ENCODE results near the gene LMLN. TPM values are rescaled to one million over a fixed set of nuclear protein-coding genes. Genes with fewer than 3 reads are reported as not detected.
A peak's percentile ranks its signal among the peaks of the same experiment; 100 is the strongest.

The LMLN gene
- polyA plus RNA-seq, 2 of the 4 experiments (the other 2 are of a cell fraction) = 2.4 to 5.6 TPM

DNA sequence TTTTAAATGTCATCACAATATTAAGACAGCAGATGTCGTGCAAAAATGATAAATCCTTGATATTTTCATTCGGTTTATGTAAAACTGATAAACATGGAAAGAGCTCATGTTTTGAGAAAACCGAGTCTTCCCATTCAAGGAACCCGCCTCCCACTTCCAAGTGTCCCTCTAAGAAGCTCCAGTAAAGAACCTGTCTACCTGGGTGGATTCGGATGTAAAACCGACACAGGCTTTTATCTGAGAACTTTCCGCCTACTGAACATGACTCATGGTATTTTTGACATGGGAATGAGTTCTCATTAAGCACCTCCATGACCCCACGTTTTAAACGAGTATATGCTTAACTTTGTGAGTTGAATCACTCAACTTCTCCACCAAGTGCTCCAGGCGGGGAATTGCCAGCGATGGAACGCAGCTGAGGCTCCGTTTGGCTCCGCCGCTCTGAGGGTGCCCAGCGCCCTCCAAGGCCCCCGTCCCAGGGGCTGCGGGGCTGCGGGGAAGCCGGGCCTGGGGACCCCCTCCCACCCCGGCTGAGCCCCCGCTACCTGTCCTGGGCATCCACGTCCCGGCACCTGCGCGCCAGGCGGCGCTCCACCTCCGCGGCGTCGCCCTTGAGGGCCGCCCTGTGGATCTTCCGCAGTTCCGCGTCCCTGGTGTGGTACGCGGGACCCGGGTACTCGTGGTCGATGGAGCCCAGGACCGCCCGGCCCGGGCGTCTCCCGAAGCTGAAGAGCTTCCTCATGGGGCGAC is 119.9 kb downstream of the LMLN start:
- no peak for FAIRE-seq
- Histone ChIP-seq H3K4me2 (peak overlapping the region; percentile 99), H3K27ac (peak overlapping the region; percentile 27 to 62; a peak in 2 of 6 replicates), H3K4me1 (peaks cover 7% of the 10 kb centered on the region; the same call in 2 of the 3 replicates), H3K9me3 (peaks cover 5% of the 10 kb centered on the region; the same call in 1 of the 3 replicates), H3K4me3 (peak overlapping the region; percentile 49)
- WGBS (ENCODE audit: missing lambda C conversion rate) = 27% methylated on average over 12 of the region's 47 CpGs
- peak; percentile 78 to 89 for ATAC-seq
- POLR2A ChIA-PET = no interaction called here
- CTCF ChIA-PET = interaction anchor here (0.6 to 2.4 kb wide), 19 partner anchors 9 to 174 kb away, joined by 3 to 23 read pairs (median 4); no protein-coding TSS in a partner anchor
- peak in 1 of 2 experiments; percentile 18 for DNase-seq (ENCODE audit: low read depth in 1 of 2, low spot score in 1 of 2)
- no peak for TF ChIP-seq POLR2AphosphoS2 (conservative IDR thresholded peaks at IDR 0.05; ENCODE audit: low read length)
- TF ChIP-seq CHD4 (IDR thresholded peaks at IDR 0.05; ENCODE audit: borderline replicate concordance) = no peak
- TF ChIP-seq, protein P1, sequence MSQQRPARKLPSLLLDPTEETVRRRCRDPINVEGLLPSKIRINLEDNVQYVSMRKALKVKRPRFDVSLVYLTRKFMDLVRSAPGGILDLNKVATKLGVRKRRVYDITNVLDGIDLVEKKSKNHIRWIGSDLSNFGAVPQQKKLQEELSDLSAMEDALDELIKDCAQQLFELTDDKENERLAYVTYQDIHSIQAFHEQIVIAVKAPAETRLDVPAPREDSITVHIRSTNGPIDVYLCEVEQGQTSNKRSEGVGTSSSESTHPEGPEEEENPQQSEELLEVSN (IDR thresholded peaks at IDR 0.05; ENCODE audit: borderline replicate concordance, low read depth) = no peak

DNA sequence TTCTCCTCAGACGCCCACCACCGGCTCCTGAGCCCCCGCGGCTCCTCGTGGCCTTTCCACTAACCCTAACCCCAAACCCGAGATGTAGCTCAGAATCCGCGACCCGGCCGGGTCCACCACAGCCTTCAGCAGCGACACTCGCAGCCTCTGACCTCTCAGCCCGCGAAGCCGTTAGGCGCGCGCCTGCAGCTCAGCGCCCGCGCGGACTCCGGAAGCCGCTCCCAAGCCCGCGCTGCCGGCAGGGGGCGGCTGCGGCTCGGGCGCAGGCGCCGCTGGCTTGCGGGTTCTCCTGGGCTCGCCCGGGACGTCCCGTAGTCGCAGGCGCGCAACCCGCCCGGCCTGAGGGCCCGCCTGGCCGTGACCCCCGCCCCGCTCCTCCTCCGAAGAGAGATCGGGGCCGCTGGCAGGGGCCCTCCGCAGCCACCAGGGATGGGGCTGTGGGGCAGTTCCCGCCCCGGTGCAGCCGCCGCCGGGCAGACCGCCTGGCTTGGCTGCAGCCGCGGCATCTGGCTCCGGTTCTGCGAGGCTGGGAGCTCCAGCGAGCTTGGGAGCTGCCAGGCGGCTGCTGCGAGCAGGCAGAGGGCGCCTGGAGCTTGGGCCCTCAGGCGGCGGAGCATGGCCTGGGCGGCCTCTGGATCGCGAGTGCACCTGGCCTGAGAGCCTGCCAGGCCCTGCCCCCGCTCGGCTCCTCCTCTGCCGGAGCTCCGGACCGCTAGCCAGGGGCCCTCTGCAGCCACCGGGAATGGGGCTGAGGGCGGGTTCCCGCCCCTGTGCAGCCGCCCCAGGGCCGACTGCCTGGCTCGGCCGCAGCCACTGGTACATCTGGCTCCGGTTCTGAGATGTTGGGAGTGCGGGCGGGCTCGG is 120.7 kb downstream of the LMLN start:
- peak overlapping the region; percentile 99 for H3K4me2 ChIP-seq
- H3K4me1 ChIP-seq = peaks cover 7% of the 10 kb centered on the region; the same call in 2 of the 3 replicates
- FAIRE-seq (no peak), DNase-seq (ENCODE audit: low read depth in 1 of 2, low spot score in 1 of 2) (peak; percentile 10 to 57), ATAC-seq (peak; percentile 97 to 98)
- H3K4me3 ChIP-seq = peak overlapping the region; percentile 49
- CTCF ChIA-PET = interaction anchor here (0.6 to 2.4 kb wide), 20 partner anchors 9 to 175 kb away, joined by 3 to 23 read pairs (median 4); no protein-coding TSS in a partner anchor
- H3K27ac ChIP-seq = peak overlapping the region; percentile 27 to 62; a peak in 2 of 6 replicates
- POLR2A ChIA-PET = no interaction called here
- TF ChIP-seq RNF2 (IDR thresholded peaks at IDR 0.05; ENCODE audit: borderline replicate concordance, low read depth) (peak; percentile 99), GATA3 (IDR thresholded peaks at IDR 0.05; ENCODE audit: borderline replicate concordance) (0 out of 2 replicates have a peak, but pooled peaks have one; percentile 18), RCOR1 (IDR thresholded peaks at IDR 0.05; ENCODE audit: low read depth, low read length) (no peak), EP300 (IDR thresholded peaks at IDR 0.05) (no peak), RAD21 (conservative IDR thresholded peaks at IDR 0.05 in 1 of 2, IDR thresholded peaks at IDR 0.05 in 1 of 2) (0 out of 5 replicates have a peak, but pooled peaks of 1 of the 2 experiments have one; percentile 28), CBX8 (IDR thresholded peaks at IDR 0.05) (no peak), FOSL2 (IDR thresholded peaks at IDR 0.05) (no peak), FOSL2 (CRISPR knock-in tag; IDR thresholded peaks at IDR 0.05) (no peak), ZFP36 (IDR thresholded peaks at IDR 0.05; ENCODE audit: borderline replicate concordance, partially characterized antibody) (peak; percentile 55), KDM5A (IDR thresholded peaks at IDR 0.05) (no peak), SMC3 (IDR thresholded peaks at IDR 0.05) (no peak; the same call in 2 of the 3 replicates), JUNB (IDR thresholded peaks at IDR 0.05) (no peak), RFX5 (IDR thresholded peaks at IDR 0.05) (no peak), CBX2 (IDR thresholded peaks at IDR 0.05; ENCODE audit: borderline replicate concordance, low read depth) (no peak), POLR2A (IDR thresholded peaks at IDR 0.05; ENCODE audit: low read length) (no peak)
- TF ChIP-seq, protein P1 (IDR thresholded peaks at IDR 0.05; ENCODE audit: borderline replicate concordance, low read depth) = 0 out of 2 replicates have a peak, but pooled peaks have one; percentile 33
- TF ChIP-seq, protein P2, sequence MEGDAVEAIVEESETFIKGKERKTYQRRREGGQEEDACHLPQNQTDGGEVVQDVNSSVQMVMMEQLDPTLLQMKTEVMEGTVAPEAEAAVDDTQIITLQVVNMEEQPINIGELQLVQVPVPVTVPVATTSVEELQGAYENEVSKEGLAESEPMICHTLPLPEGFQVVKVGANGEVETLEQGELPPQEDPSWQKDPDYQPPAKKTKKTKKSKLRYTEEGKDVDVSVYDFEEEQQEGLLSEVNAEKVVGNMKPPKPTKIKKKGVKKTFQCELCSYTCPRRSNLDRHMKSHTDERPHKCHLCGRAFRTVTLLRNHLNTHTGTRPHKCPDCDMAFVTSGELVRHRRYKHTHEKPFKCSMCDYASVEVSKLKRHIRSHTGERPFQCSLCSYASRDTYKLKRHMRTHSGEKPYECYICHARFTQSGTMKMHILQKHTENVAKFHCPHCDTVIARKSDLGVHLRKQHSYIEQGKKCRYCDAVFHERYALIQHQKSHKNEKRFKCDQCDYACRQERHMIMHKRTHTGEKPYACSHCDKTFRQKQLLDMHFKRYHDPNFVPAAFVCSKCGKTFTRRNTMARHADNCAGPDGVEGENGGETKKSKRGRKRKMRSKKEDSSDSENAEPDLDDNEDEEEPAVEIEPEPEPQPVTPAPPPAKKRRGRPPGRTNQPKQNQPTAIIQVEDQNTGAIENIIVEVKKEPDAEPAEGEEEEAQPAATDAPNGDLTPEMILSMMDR (IDR thresholded peaks at IDR 0.05) = peak; percentile 48
- TF ChIP-seq, protein P3, sequence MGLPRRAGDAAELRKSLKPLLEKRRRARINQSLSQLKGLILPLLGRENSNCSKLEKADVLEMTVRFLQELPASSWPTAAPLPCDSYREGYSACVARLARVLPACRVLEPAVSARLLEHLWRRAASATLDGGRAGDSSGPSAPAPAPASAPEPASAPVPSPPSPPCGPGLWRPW (IDR thresholded peaks at IDR 0.05) = no peak
- TF ChIP-seq, protein P4, sequence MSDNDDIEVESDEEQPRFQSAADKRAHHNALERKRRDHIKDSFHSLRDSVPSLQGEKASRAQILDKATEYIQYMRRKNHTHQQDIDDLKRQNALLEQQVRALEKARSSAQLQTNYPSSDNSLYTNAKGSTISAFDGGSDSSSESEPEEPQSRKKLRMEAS (IDR thresholded peaks at IDR 0.05) = 0 out of 2 replicates have a peak, but pooled peaks have one; percentile 23
- H3K9me3 ChIP-seq = peaks cover 5% of the 10 kb centered on the region; the same call in 1 of the 3 replicates
- no CpG with 5 or more reads among the region's 86 CpGs for WGBS (ENCODE audit: missing lambda C conversion rate)

All from A549 (cell line).